Nephron progenitor cell (in vitro differentiated cells): ENCODE data around the gene ZNF831.
A peak's percentile ranks its signal among the peaks of the same experiment; 100 is the strongest.

Experiments used
- DNase-seq: peaks from one replicate; pipeline ENCODE4 v3.0.0; 2021
- H3K27ac Mint-ChIP-seq: 2 replicates; pipeline ENCODE4 v1.8.0; 2021; ENCODE audit warnings: mild to moderate bottlenecking, moderate library complexity, mixed read lengths
- H3K27me3 Mint-ChIP-seq: 2 replicates; pipeline ENCODE4 v1.8.0; 2021; ENCODE audit warnings: mild to moderate bottlenecking, low read depth, mixed read lengths; ENCODE audit not compliant: poor library complexity
- H3K36me3 Mint-ChIP-seq: 2 replicates; pipeline ENCODE4 v1.8.0; 2021; ENCODE audit warnings: low read depth, mixed read lengths
- H3K4me1 Mint-ChIP-seq: 2 replicates; pipeline ENCODE4 v1.8.0; 2021; ENCODE audit warnings: mixed read lengths
- H3K4me3 Mint-ChIP-seq: 2 replicates; pipeline ENCODE4 v1.8.0; 2021; ENCODE audit warnings: mild to moderate bottlenecking, moderate library complexity, mixed read lengths
- H3K9me3 Mint-ChIP-seq: 2 replicates; pipeline ENCODE4 v1.8.0; 2021; ENCODE audit warnings: mild to moderate bottlenecking, moderate library complexity, mixed read lengths
- CTCF ChIP-seq: fragments of 200-600 bp; sonication (generic); IDR thresholded peaks from 2 replicates; pipeline ENCODE4 v1.5.0; 2021; ENCODE audit warnings: antibody characterized with exemption

Gene ZNF831

GRCh38 chr20:59121714-59122565, 41.7 kb upstream of the ZNF831 start:
- Mint-ChIP-seq H3K27me3 (peaks cover 5% of the 10 kb centered on the region), H3K36me3 (no peaks in the 10 kb centered on the region), H3K4me1 (peaks cover 73% of the 10 kb centered on the region), H3K27ac (no peak overlapping the region), H3K9me3 (peaks cover 19% of the 10 kb centered on the region), H3K4me3 (no peak overlapping the region)
- no peak for TF ChIP-seq CTCF
- DNase-seq = no peak

DNA sequence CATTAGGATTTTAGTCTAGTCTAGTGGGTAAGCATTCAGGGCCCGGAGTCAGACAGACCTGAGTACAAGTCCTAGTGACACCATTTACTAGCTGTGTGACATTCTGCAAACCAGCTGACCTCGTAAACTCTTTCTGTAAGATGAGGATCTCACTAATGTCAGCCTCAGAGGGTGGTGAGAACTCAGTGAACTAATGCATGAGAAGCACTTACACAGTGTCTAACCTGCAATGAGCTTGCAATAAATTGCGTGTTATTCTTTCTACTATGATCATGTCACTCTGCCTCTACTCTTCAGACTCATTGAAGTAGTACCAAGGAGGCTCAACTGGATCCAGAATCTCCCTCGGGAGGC, 41.1 kb upstream of the ZNF831 start:
- Mint-ChIP-seq H3K27me3 (peaks cover 7% of the 10 kb centered on the region), H3K27ac (no peak overlapping the region), H3K36me3 (no peaks in the 10 kb centered on the region), H3K4me3 (no peak overlapping the region), H3K9me3 (peaks cover 19% of the 10 kb centered on the region), H3K4me1 (peaks cover 79% of the 10 kb centered on the region)
- no peak for DNase-seq
- no peak for TF ChIP-seq CTCF

- Mint-ChIP-seq H3K9me3 (peaks cover 19% of the 10 kb centered on the region), H3K27ac (peak overlapping the region; percentile 84), H3K4me3 (no peak overlapping the region), H3K27me3 (peaks cover 7% of the 10 kb centered on the region), H3K4me1 (peaks cover 83% of the 10 kb centered on the region), H3K36me3 (no peaks in the 10 kb centered on the region)
- no peak for DNase-seq
- no peak for TF ChIP-seq CTCF
These were observed 40.5 kb upstream of the ZNF831 start for GRCh38 chr20:59123011-59123677.

DNA sequence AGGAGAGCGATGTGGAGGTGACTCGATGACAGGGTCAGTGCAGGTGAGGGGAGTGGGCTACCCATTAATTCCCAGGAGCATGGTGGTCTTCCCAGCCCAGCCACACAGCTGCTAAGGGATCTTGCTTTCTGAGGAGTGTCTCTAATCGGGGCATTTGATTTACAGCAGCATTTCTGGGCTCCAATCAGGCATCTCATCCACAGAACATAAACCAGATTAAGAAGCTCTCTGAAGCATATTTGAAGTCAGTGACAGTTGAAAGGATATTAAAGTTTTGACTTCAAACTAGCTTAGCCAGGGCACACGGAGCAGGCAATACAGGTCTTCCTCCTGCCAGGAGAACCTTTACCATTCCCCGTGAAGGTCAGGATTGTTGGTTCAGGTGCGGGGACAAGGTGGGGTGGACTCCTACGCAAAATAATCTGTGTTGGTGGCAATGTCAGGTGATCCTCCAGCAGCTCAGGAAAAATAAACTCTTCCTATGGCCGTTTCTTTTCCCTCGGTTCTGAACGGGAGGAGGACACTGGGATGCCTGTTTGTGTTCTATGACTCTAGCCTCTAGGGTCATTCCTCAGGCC, 39.9 kb upstream of the ZNF831 start:
- H3K27me3 Mint-ChIP-seq = peaks cover 10% of the 10 kb centered on the region
- peak overlapping the region; percentile 51 for H3K4me3 Mint-ChIP-seq

DNA sequence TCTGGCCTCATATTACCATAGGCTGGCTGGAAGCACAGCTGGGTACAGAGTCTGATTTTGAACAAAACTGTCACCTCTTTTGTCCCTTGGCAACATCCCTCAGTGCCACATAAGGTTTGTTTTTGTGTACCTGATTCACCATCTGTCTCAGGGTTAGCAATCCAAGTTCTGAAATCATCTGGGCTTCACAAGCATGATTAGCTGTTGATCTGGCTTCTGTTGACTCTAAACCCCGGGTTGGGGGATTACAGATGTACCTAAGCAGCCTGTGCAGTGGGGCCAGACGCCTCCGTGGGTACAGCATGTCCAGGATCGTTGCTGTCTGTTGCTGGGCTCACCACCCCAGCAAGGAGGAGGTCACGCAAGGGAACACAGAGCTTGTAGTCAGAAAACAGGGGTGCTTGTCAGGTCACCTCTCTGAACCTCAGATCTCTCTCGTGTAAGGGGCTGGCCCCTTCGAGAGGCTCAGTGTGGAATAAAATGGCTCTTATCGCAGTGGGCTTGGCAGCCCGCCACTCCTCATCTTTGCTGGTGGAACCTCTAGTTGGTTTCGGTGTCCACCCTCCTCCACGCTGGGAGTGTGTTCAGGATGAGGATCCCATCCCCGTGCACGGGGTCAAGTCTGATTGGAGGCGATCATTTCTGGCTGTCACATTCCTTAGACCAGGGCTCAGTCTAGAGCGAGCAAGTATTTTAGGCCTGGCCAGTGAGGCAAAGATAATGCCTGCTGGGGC, 39.2 kb upstream of the ZNF831 start:
- Mint-ChIP-seq H3K27me3 (peaks cover 10% of the 10 kb centered on the region), H3K4me3 (peak overlapping the region; percentile 51), H3K27ac (no peak overlapping the region), H3K36me3 (no peaks in the 10 kb centered on the region), H3K9me3 (peaks cover 19% of the 10 kb centered on the region), H3K4me1 (peaks cover 83% of the 10 kb centered on the region)
- TF ChIP-seq CTCF = no peak
- no peak for DNase-seq

More for the DNA sequence above, 39.9 kb upstream of the ZNF831 start:
- no peak for TF ChIP-seq CTCF
- Mint-ChIP-seq H3K4me1 (peaks cover 83% of the 10 kb centered on the region), H3K9me3 (peaks cover 19% of the 10 kb centered on the region), H3K36me3 (no peaks in the 10 kb centered on the region), H3K27ac (no peak overlapping the region)
- no peak for DNase-seq
